ENCODE measurements around the gene PUSL1. TPM values are rescaled to one million over a fixed set of nuclear protein-coding genes. Genes with fewer than 3 reads are reported as not detected.

Gene PUSL1
- total and polyA plus RNA-seq, 2 of the 13 experiments (the other 11 are each of a cell fraction or from before 2014, with no cell fraction given): 8.3 to 22.2 TPM

DNA sequence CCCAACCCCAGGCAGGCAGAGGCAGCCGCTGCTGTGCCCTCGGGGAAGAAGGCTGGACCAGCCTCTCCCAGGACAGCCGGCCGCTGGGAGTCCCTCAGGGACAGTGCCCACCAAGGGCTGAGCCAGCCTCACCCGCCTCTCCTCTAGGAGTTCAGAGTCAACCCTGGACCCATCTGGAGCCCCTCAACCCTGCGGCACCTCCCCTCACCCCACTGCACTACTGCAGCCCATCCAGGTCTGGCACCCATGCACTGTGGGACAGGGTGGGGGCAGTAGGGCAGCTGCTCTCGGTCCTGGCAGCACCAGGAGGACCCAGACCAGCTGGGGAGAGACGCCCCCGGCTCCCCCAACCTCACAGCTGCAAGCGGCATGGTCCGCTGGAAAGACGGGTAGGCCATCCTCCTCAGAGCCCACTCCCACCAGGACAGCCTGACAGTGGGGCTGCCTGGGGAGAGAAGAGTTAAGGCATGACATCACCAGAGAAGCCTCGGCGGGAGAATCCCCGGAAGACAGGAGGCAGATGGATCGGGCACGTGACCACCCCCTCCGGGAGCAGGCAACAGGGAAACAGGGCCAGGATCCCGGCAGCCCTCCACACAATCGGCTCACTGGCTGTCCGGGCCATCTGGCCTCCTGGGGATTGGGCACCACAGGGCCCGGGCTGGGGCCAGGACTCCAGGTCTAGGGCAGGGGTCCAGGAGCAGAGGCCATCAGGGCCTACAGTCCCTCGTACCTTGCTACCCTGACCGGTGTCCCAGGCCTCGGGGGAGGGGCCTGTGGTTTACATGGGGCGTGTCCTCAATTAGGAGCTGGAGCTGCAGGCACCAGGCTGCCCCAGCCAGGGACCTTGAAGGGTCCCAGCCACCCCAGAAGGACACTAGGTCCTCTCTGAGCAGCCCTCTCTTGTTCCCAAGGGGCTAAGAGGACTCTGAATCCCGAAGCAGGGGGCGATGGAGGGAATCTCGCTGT, 3.8 kb upstream of the PUSL1 start (continued):
- TF ChIP-seq, protein P1, sequence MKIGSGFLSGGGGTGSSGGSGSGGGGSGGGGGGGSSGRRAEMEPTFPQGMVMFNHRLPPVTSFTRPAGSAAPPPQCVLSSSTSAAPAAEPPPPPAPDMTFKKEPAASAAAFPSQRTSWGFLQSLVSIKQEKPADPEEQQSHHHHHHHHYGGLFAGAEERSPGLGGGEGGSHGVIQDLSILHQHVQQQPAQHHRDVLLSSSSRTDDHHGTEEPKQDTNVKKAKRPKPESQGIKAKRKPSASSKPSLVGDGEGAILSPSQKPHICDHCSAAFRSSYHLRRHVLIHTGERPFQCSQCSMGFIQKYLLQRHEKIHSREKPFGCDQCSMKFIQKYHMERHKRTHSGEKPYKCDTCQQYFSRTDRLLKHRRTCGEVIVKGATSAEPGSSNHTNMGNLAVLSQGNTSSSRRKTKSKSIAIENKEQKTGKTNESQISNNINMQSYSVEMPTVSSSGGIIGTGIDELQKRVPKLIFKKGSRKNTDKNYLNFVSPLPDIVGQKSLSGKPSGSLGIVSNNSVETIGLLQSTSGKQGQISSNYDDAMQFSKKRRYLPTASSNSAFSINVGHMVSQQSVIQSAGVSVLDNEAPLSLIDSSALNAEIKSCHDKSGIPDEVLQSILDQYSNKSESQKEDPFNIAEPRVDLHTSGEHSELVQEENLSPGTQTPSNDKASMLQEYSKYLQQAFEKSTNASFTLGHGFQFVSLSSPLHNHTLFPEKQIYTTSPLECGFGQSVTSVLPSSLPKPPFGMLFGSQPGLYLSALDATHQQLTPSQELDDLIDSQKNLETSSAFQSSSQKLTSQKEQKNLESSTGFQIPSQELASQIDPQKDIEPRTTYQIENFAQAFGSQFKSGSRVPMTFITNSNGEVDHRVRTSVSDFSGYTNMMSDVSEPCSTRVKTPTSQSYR (CRISPR knock-in tag; IDR thresholded peaks at IDR 0.05; ENCODE audit: borderline replicate concordance): no peak
- TF ChIP-seq ZNF737 (CRISPR knock-in tag; IDR thresholded peaks at IDR 0.05; ENCODE audit: borderline replicate concordance) (no peak), RBFOX2 (IDR thresholded peaks at IDR 0.05; ENCODE audit: low read depth, low read length) (0 out of 2 replicates have a peak, but pooled peaks have one; percentile 14), CENPX (CRISPR knock-in tag; IDR thresholded peaks at IDR 0.05) (no peak), CREB1 (IDR thresholded peaks at IDR 0.05) (no peak), CREB1 (CRISPR knock-in tag; IDR thresholded peaks at IDR 0.05) (peak; percentile 62), GLMP (CRISPR knock-in tag; IDR thresholded peaks at IDR 0.05; ENCODE audit: borderline replicate concordance) (no peak), ZNF143 (CRISPR knock-in tag; IDR thresholded peaks at IDR 0.05) (no peak), ZNF431 (CRISPR knock-in tag; IDR thresholded peaks at IDR 0.05; ENCODE audit: borderline replicate concordance, low read depth) (no peak), KDM4B (CRISPR knock-in tag; IDR thresholded peaks at IDR 0.05) (0 out of 2 replicates have a peak, but pooled peaks have one; percentile 65), MLX (CRISPR knock-in tag; IDR thresholded peaks at IDR 0.05) (no peak), SMC3 (IDR thresholded peaks at IDR 0.05; ENCODE audit: low read length) (no peak), EZH2 (conservative IDR thresholded peaks at IDR 0.05; ENCODE audit: low read depth, low read length) (no peak), PHB2 (IDR thresholded peaks at IDR 0.05; ENCODE audit: partially characterized antibody) (no peak), HES4 (CRISPR knock-in tag; IDR thresholded peaks at IDR 0.05; ENCODE audit: borderline replicate concordance) (no peak), ZNF670 (CRISPR knock-in tag; IDR thresholded peaks at IDR 0.05; ENCODE audit: borderline replicate concordance) (no peak), ATF7-NPFF (CRISPR knock-in tag; IDR thresholded peaks at IDR 0.05; ENCODE audit: low read depth) (no peak), ZNF766 (CRISPR knock-in tag; IDR thresholded peaks at IDR 0.05; ENCODE audit: borderline replicate concordance) (no peak), HMG20B (CRISPR knock-in tag; conservative IDR thresholded peaks at IDR 0.05) (no peak), ATF7 (IDR thresholded peaks at IDR 0.05) (peak; percentile 84), ATF7 (CRISPR knock-in tag; IDR thresholded peaks at IDR 0.05) (peak; percentile 96)
- TF ChIP-seq, protein P2, sequence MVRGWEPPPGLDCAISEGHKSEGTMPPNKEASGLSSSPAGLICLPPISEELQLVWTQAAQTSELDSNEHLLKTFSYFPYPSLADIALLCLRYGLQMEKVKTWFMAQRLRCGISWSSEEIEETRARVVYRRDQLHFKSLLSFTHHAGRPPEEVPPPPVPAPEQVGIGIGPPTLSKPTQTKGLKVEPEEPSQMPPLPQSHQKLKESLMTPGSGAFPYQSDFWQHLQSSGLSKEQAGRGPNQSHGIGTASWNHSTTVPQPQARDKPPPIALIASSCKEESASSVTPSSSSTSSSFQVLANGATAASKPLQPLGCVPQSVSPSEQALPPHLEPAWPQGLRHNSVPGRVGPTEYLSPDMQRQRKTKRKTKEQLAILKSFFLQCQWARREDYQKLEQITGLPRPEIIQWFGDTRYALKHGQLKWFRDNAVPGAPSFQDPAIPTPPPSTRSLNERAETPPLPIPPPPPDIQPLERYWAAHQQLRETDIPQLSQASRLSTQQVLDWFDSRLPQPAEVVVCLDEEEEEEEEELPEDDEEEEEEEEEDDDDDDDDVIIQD (CRISPR knock-in tag; IDR thresholded peaks at IDR 0.05; ENCODE audit: low read depth): no peak; the same call in 1 of the 2 replicates

Measured in HepG2 (cell line).